IMR-90 (cell line): ENCODE results near the gene LRRC42.

Source experiments
- CTCF ChIP-seq: conservative IDR thresholded peaks from 2 replicates; pipeline ENCODE4 v1.5.1; 2012; ENCODE audit warnings: mild to moderate bottlenecking, low read depth, low read length, improper control_type of control experiment
- MXI1 ChIP-seq: IDR thresholded peaks from 2 replicates; pipeline ENCODE4 v1.6.1; 2012; ENCODE audit warnings: low read depth, mild to moderate bottlenecking, low read length, moderate library complexity, borderline replicate concordance
- NFE2L2 ChIP-seq: fragments of 150-350 bp; IDR thresholded peaks from 2 replicates; pipeline ENCODE4 v1.6.1; 2016; ENCODE audit warnings: low read depth, mild to moderate bottlenecking, low read length
- POLR2A ChIP-seq: IDR thresholded peaks from 2 replicates; pipeline ENCODE4 v1.6.1; 2012; ENCODE audit warnings: mild to moderate bottlenecking, low read depth, low read length

GRCh38 chr1:53944469-53945182 is 1.5 kb upstream of the LRRC42 start:
- TF ChIP-seq MXI1 (no peak), CTCF (no peak), POLR2A (no peak), NFE2L2 (no peak)
